SIG-M5 (cell line): ENCODE results near the gene KDM6B.
"Not testable (repeated sequence)": the region's sequence is repeated elsewhere in the genome, so short reads cannot be mapped to it uniquely, and the experiment has no call there.

Source experiments
- DNase-seq: peaks from one replicate; lab custom pipeline; 2025; lab: John Stamatoyannopoulos, UW

KDM6B gene

GRCh38 chr17:7833795-7834541, at the start of gene KDM6B:
TSS of gene KDM6B (plus strand) at chr17:7834217. CDS start at chr17:7845555, 11,338 bp downstream.
- no peak for DNase-seq

- DNase-seq, result no peak
These were observed 47.2 kb upstream of the KDM6B start for GRCh38 chr17:7786866-7787265.

- DNase-seq, result no peak
These were observed 44.9 kb upstream of the KDM6B start for GRCh38 chr17:7789131-7789530.

GRCh38 chr17:7790150-7790549, 43.9 kb upstream of the KDM6B start:
- DNase-seq, result no peak

- DNase-seq, result no peak
These were observed 41.4 kb upstream of the KDM6B start for GRCh38 chr17:7792611-7793010.

GRCh38 chr17:7794075-7794663, 39.8 kb upstream of the KDM6B start:
- DNase-seq, result no peak

- DNase-seq, result no peak
These were observed 36.0 kb upstream of the KDM6B start for GRCh38 chr17:7797976-7798375.

- no peak for DNase-seq
These were observed 35.2 kb upstream of the KDM6B start for GRCh38 chr17:7798839-7799238.

GRCh38 chr17:7803981-7804380, 30.0 kb upstream of the KDM6B start:
- DNase-seq, result no peak

GRCh38 chr17:7806587-7806986, 27.4 kb upstream of the KDM6B start:
- no peak for DNase-seq

GRCh38 chr17:7807206-7807605, 26.8 kb upstream of the KDM6B start:
- DNase-seq, result no peak

- no peak for DNase-seq
These were observed 24.8 kb upstream of the KDM6B start for GRCh38 chr17:7809086-7809790.

- not testable (repeated sequence) for DNase-seq
These were observed 24.1 kb upstream of the KDM6B start for GRCh38 chr17:7809791-7810343.

- DNase-seq, result no peak
These were observed 22.8 kb upstream of the KDM6B start for GRCh38 chr17:7811251-7811650.

GRCh38 chr17:7814969-7815368, 19.0 kb upstream of the KDM6B start:
- no peak for DNase-seq

- DNase-seq, result no peak
These were observed 16.9 kb upstream of the KDM6B start for GRCh38 chr17:7816926-7817642.

GRCh38 chr17:7817643-7817964, 16.4 kb upstream of the KDM6B start:
- no peak for DNase-seq

GRCh38 chr17:7818026-7818425, 16.0 kb upstream of the KDM6B start:
- DNase-seq, result no peak

GRCh38 chr17:7818746-7819645, 15.0 kb upstream of the KDM6B start:
- no peak for DNase-seq

GRCh38 chr17:7820231-7820630, 13.8 kb upstream of the KDM6B start:
- no peak for DNase-seq

GRCh38 chr17:7822126-7822525, 11.9 kb upstream of the KDM6B start:
- no peak for DNase-seq
